ENCODE measurements around the gene BBX. TPM values are rescaled to one million over a fixed set of nuclear protein-coding genes. Genes with fewer than 3 reads are reported as not detected.
"Not testable (repeated sequence)": the region's sequence is repeated elsewhere in the genome, so short reads cannot be mapped to it uniquely, and the experiment has no call there.

Gene BBX
- polyA plus RNA-seq, 6 donors from 2014 or later, result 124 to 158 (median 139) TPM

- Mint-ChIP-seq H3K27ac (peak overlapping the region in 2 of 6 donors; percentile 42 to 75), H3K27me3 (peaks cover 0 to 24% (median 13%) of the 10 kb centered on the region in 3 donors), H3K9me3 (peaks cover 0 to 2% (median 0%) of the 10 kb centered on the region in 7 donors), H3K36me3 (no peaks in the 10 kb centered on the region), H3K4me3 (no peak overlapping the region), H3K4me1 (no peaks in the 10 kb centered on the region)
- ATAC-seq (ENCODE audit: low read depth in 2 of 2) (no peak), DNase-seq (no peak)
Measured at GRCh38 chr3:107825556-107825955, 302.8 kb downstream of the BBX start.

GRCh38 chr3:107826727-107827126, 304.0 kb downstream of the BBX start:
- ATAC-seq (ENCODE audit: low read depth in 2 of 2), result no peak
- H3K9me3 Mint-ChIP-seq, result peaks cover 0 to 2% (median 0%) of the 10 kb centered on the region in 7 donors
- no peaks in the 10 kb centered on the region for H3K36me3 Mint-ChIP-seq
- peak overlapping the region in 1 of 6 donors; percentile 47 for H3K27ac Mint-ChIP-seq
- no peak for DNase-seq
- H3K4me3 Mint-ChIP-seq, result peak overlapping the region in 1 of 8 donors; percentile 3
- no peaks in the 10 kb centered on the region for H3K4me1 Mint-ChIP-seq
- H3K27me3 Mint-ChIP-seq, result peaks cover 0 to 16% (median 12%) of the 10 kb centered on the region in 3 donors

- H3K36me3 Mint-ChIP-seq, result no peaks in the 10 kb centered on the region
- DNase-seq (no peak), ATAC-seq (ENCODE audit: low read depth in 2 of 2) (no peak)
- peaks cover 0 to 2% (median 0%) of the 10 kb centered on the region in 7 donors for H3K9me3 Mint-ChIP-seq
- no peak overlapping the region for H3K4me3 Mint-ChIP-seq
- H3K4me1 Mint-ChIP-seq, result no peaks in the 10 kb centered on the region
- H3K27me3 Mint-ChIP-seq, result peaks cover 0 to 3% (median 0%) of the 10 kb centered on the region in 3 donors
- no peak overlapping the region for H3K27ac Mint-ChIP-seq
Measured at GRCh38 chr3:107829185-107829584, 306.4 kb downstream of the BBX start.

- Mint-ChIP-seq H3K4me3 (no peak overlapping the region), H3K27me3 (peaks cover 0 to 3% (median 0%) of the 10 kb centered on the region in 3 donors), H3K27ac (no peak overlapping the region), H3K9me3 (peaks cover 0 to 2% (median 0%) of the 10 kb centered on the region in 7 donors), H3K4me1 (no peaks in the 10 kb centered on the region), H3K36me3 (no peaks in the 10 kb centered on the region)
- ATAC-seq (ENCODE audit: low read depth in 2 of 2) (no peak), DNase-seq (no peak)
Measured at GRCh38 chr3:107831590-107831989, 308.8 kb downstream of the BBX start.

GRCh38 chr3:107833043-107833442, 310.3 kb downstream of the BBX start:
- Mint-ChIP-seq H3K9me3 (peaks cover 0 to 2% (median 0%) of the 10 kb centered on the region in 7 donors), H3K4me3 (no peak overlapping the region), H3K36me3 (no peaks in the 10 kb centered on the region), H3K27me3 (no peaks in the 10 kb centered on the region), H3K27ac (no peak overlapping the region), H3K4me1 (no peaks in the 10 kb centered on the region)
- DNase-seq (no peak), ATAC-seq (ENCODE audit: low read depth in 2 of 2) (no peak)

- H3K4me3 Mint-ChIP-seq, result no peak overlapping the region
- H3K27ac Mint-ChIP-seq, result no peak overlapping the region
- no peak for ATAC-seq (ENCODE audit: low read depth in 2 of 2)
- peaks cover 0 to 2% (median 0%) of the 10 kb centered on the region in 7 donors for H3K9me3 Mint-ChIP-seq
- H3K36me3 Mint-ChIP-seq, result no peaks in the 10 kb centered on the region
- H3K4me1 Mint-ChIP-seq, result no peaks in the 10 kb centered on the region
- H3K27me3 Mint-ChIP-seq, result no peaks in the 10 kb centered on the region
- no peak for DNase-seq
Measured at GRCh38 chr3:107833722-107834416, 311.1 kb downstream of the BBX start.

GRCh38 chr3:107835001-107835400, 312.2 kb downstream of the BBX start:
- not testable (repeated sequence) for H3K36me3 Mint-ChIP-seq; DNase-seq; H3K27me3 Mint-ChIP-seq; ATAC-seq (ENCODE audit: low read depth in 2 of 2); H3K9me3 Mint-ChIP-seq; H3K4me1 Mint-ChIP-seq; H3K4me3 Mint-ChIP-seq
- H3K27ac Mint-ChIP-seq, result peak overlapping the region in 1 of 6 donors; percentile 49

- ATAC-seq (ENCODE audit: low read depth in 2 of 2) (no peak), DNase-seq (no peak)
- Mint-ChIP-seq H3K4me3 (no peak overlapping the region), H3K9me3 (peaks cover 0 to 2% (median 0%) of the 10 kb centered on the region in 7 donors), H3K27me3 (no peaks in the 10 kb centered on the region), H3K36me3 (no peaks in the 10 kb centered on the region), H3K4me1 (no peaks in the 10 kb centered on the region), H3K27ac (no peak overlapping the region)
Measured at GRCh38 chr3:107837895-107838612, 315.3 kb downstream of the BBX start.

- no peak overlapping the region for H3K27ac Mint-ChIP-seq
- no peak for ATAC-seq (ENCODE audit: low read depth in 2 of 2)
- H3K27me3 Mint-ChIP-seq, result peaks cover 0 to 8% (median 5%) of the 10 kb centered on the region in 3 donors
- H3K36me3 Mint-ChIP-seq, result no peaks in the 10 kb centered on the region
- no peaks in the 10 kb centered on the region for H3K9me3 Mint-ChIP-seq
- H3K4me1 Mint-ChIP-seq, result peaks cover 0 to 4% (median 0%) of the 10 kb centered on the region in 3 donors
- H3K4me3 Mint-ChIP-seq, result no peak overlapping the region
- DNase-seq, result no peak
Measured at GRCh38 chr3:107841831-107842230, 319.1 kb downstream of the BBX start.

- Mint-ChIP-seq H3K36me3 (no peaks in the 10 kb centered on the region), H3K4me1 (peaks cover 0 to 4% (median 0%) of the 10 kb centered on the region in 3 donors), H3K27me3 (peaks cover 0 to 8% (median 5%) of the 10 kb centered on the region in 3 donors), H3K9me3 (no peaks in the 10 kb centered on the region), H3K4me3 (no peak overlapping the region), H3K27ac (no peak overlapping the region)
- DNase-seq (no peak), ATAC-seq (ENCODE audit: low read depth in 2 of 2) (no peak)
Measured at GRCh38 chr3:107842940-107843339, 320.2 kb downstream of the BBX start.

GRCh38 chr3:107845380-107846278, 322.9 kb downstream of the BBX start:
- Mint-ChIP-seq H3K4me1 (peaks cover 0 to 4% (median 0%) of the 10 kb centered on the region in 3 donors), H3K9me3 (peaks cover 0 to under 1% (median 0%) of the 10 kb centered on the region in 7 donors), H3K4me3 (no peak overlapping the region), H3K27me3 (peaks cover 0 to 8% (median 5%) of the 10 kb centered on the region in 3 donors), H3K36me3 (peaks cover 0 to under 1% of the 10 kb centered on the region in 2 donors), H3K27ac (peak overlapping the region in 1 of 6 donors; percentile 6)
- ATAC-seq (ENCODE audit: low read depth in 2 of 2) (no peak), DNase-seq (no peak)

GRCh38 chr3:107846279-107846852, 323.6 kb downstream of the BBX start:
- peak; percentile 8 for DNase-seq
- Mint-ChIP-seq H3K27me3 (peaks cover 0 to 8% (median 5%) of the 10 kb centered on the region in 3 donors), H3K27ac (no peak overlapping the region), H3K4me3 (no peak overlapping the region), H3K4me1 (peaks cover 0 to 4% (median 0%) of the 10 kb centered on the region in 3 donors), H3K9me3 (peaks cover 0 to 5% (median 0%) of the 10 kb centered on the region in 7 donors), H3K36me3 (peaks cover 0 to 6% of the 10 kb centered on the region in 2 donors)
- ATAC-seq (ENCODE audit: low read depth in 2 of 2), result peak in 1 of 2 donors; percentile 46

- Mint-ChIP-seq H3K4me3 (no peak overlapping the region), H3K27ac (no peak overlapping the region), H3K36me3 (peaks cover 5 to 11% of the 10 kb centered on the region in 2 donors), H3K9me3 (peaks cover 0 to 19% (median 0%) of the 10 kb centered on the region in 7 donors), H3K27me3 (peaks cover 0 to 8% (median 5%) of the 10 kb centered on the region in 3 donors), H3K4me1 (peaks cover 0 to 4% (median 0%) of the 10 kb centered on the region in 3 donors)
- ATAC-seq (ENCODE audit: low read depth in 2 of 2) (no peak), DNase-seq (no peak)
Measured at GRCh38 chr3:107847791-107848190, 325.0 kb downstream of the BBX start.

Measured in naive B cell (primary cell).